Esophagus muscularis mucosa (tissue), 4 donors: Measurements from ENCODE around the gene AKT3. TPM values are rescaled to one million over a fixed set of nuclear protein-coding genes. Genes with fewer than 3 reads are reported as not detected.

Experiments used
- DNase-seq: peaks from one replicate; pipeline ENCODE4 v3.0.0-alpha.2; 2017; ENCODE audit errors: extremely low spot score
- H3K27ac ChIP-seq, 4 donors: fragments of 200-600 bp; sonication (generic); replicated peaks in 1 of 4; 1 replicate in 3 of 4; 2 replicates in 1 of 4; pipeline ENCODE4 v1.5.1; 2016 to 2019; ENCODE audit warnings: mild to moderate bottlenecking in 1 of 4
- H3K27me3 ChIP-seq, 4 donors: fragments of 200-600 bp; sonication (generic); one replicate each; pipeline versions ENCODE4 v1.5.1 to v1.6.0; 2016 to 2019
- H3K36me3 ChIP-seq, 4 donors: fragments of 200-600 bp; sonication (generic); one replicate each; pipeline ENCODE4 v1.5.1; 2016 to 2019
- H3K4me1 ChIP-seq, 4 donors: fragments of 200-600 bp; sonication (generic); one replicate each; pipeline ENCODE4 v1.5.1; 2016 to 2019
- H3K4me3 ChIP-seq, 4 donors: fragments of 200-600 bp; sonication (generic); 1 replicate in 2 of 4; 2 replicates in 2 of 4; pipeline ENCODE4 v1.5.1; 2016 to 2019; ENCODE audit warnings: mild to moderate bottlenecking in 4 of 4, moderate library complexity in 1 of 4
- H3K9me3 ChIP-seq, 4 donors: fragments of 200-600 bp; sonication (generic); 1 replicate in 3 of 4; 2 replicates in 1 of 4; pipeline ENCODE4 v1.5.1; 2016 to 2019
- CTCF ChIP-seq, 3 experiments: fragments of 200-600 bp in 2 of 3; fragments of 450-650 bp in 1 of 3; sonication (generic) in 2 of 3; IDR thresholded peaks; one replicate each; pipeline ENCODE4 v1.5.1; 2017 to 2019; ENCODE audit warnings: antibody characterized with exemption in 3 of 3, mild to moderate bottlenecking in 2 of 3, moderate library complexity in 1 of 3
- EP300 ChIP-seq: sonication (generic); formaldehyde crosslinking; IDR thresholded peaks from one replicate; pipeline ENCODE4 v1.6.1; 2017; ENCODE audit warnings: antibody characterized with exemption
- POLR2A ChIP-seq: fragments of 450-650 bp; IDR thresholded peaks from one replicate; pipeline ENCODE4 v1.6.1; 2017; ENCODE audit warnings: antibody characterized with exemption, moderate library complexity, mild to moderate bottlenecking, low read depth
- POLR2AphosphoS5 ChIP-seq, 2 donors: sonication (generic); formaldehyde crosslinking; IDR thresholded peaks; one replicate each; pipeline ENCODE4 v1.6.1; 2017; ENCODE audit warnings: antibody characterized with exemption in 2 of 2
- WGBS: methylation state at CpG from one replicate; pipeline ENCODE4 v1.1.5; 2018; 5-methylcytosine and 5-hydroxymethylcytosine counted together
- intact Hi-C: fragments of 100-400 bp; cut with DNase I; formaldehyde crosslinking; loops from one replicate; pipeline ENCODE4 v1.15.1; 2023
- total RNA-seq, 4 donors: library from RNA; depleted of rRNA; stranded (reverse); fragments of >200 nt; gene quantifications; one replicate each; pipeline versions ENCODE4 v1.1.0 to v1.2.1, GENCODE V29; 2016

The AKT3 gene
- total RNA-seq, 4 donors from 2014 or later = 63.9 to 104 (median 74.2) TPM

- Histone ChIP-seq H3K4me1 (peaks cover 0 to 50% (median 30%) of the 10 kb centered on the region in 4 donors), H3K4me3 (no peak overlapping the region), H3K36me3 (no peaks in the 10 kb centered on the region), H3K27me3 (no peaks in the 10 kb centered on the region), H3K27ac (peak overlapping the region in 1 of 4 donors; percentile 38), H3K9me3 (no peaks in the 10 kb centered on the region)
- WGBS = 78% methylated on average over 5 of the region's 5 CpGs
- intact Hi-C loops = no loop called here
- DNase-seq = no peak
- TF ChIP-seq POLR2AphosphoS5 (IDR thresholded peaks at IDR 0.05) = no peak
- no peak for TF ChIP-seq EP300
- TF ChIP-seq CTCF (IDR thresholded peaks at IDR 0.05) = no peak
- TF ChIP-seq POLR2A = no peak
These were observed 117.9 kb downstream of the AKT3 start for GRCh38 chr1:243731974-243732625.

GRCh38 chr1:243731301-243731891 is 118.6 kb downstream of the AKT3 start:
- WGBS = 23% methylated on average over 3 of the region's 3 CpGs
- no peak overlapping the region for H3K4me3 ChIP-seq
- no peaks in the 10 kb centered on the region for H3K36me3 ChIP-seq
- H3K27me3 ChIP-seq = no peaks in the 10 kb centered on the region
- no peaks in the 10 kb centered on the region for H3K9me3 ChIP-seq
- intact Hi-C loops = no loop called here
- TF ChIP-seq POLR2A (no peak), CTCF (IDR thresholded peaks at IDR 0.05) (no peak), EP300 (no peak), POLR2AphosphoS5 (IDR thresholded peaks at IDR 0.05) (peak in 1 of 2 donors; percentile 16)
- DNase-seq = no peak
- H3K27ac ChIP-seq = peak overlapping the region in 2 of 4 donors; percentile 38 to 50
- peaks cover 0 to 54% (median 37%) of the 10 kb centered on the region in 4 donors for H3K4me1 ChIP-seq

- Histone ChIP-seq H3K4me3 (no peak overlapping the region), H3K9me3 (no peaks in the 10 kb centered on the region), H3K36me3 (no peaks in the 10 kb centered on the region), H3K27me3 (no peaks in the 10 kb centered on the region), H3K4me1 (peaks cover 0 to 54% (median 44%) of the 10 kb centered on the region in 4 donors), H3K27ac (peak overlapping the region in 3 of 4 donors; percentile 19 to 50 (median 38))
- intact Hi-C loops = no loop called here
- no peak for TF ChIP-seq CTCF (IDR thresholded peaks at IDR 0.05)
- no peak for TF ChIP-seq POLR2A
- no peak for TF ChIP-seq EP300
- TF ChIP-seq POLR2AphosphoS5 (IDR thresholded peaks at IDR 0.05) = no peak
- DNase-seq = no peak
- WGBS = 91% methylated on average over 17 of the region's 23 CpGs
These were observed 119.4 kb downstream of the AKT3 start for GRCh38 chr1:243730487-243731150.

GRCh38 chr1:243729956-243730355 is 120.1 kb downstream of the AKT3 start:
- no peak for DNase-seq
- H3K9me3 ChIP-seq = no peaks in the 10 kb centered on the region
- H3K27ac ChIP-seq = no peak overlapping the region
- no peak for TF ChIP-seq POLR2AphosphoS5 (IDR thresholded peaks at IDR 0.05)
- TF ChIP-seq CTCF (IDR thresholded peaks at IDR 0.05) = no peak
- TF ChIP-seq POLR2A = no peak
- TF ChIP-seq EP300 = no peak
- intact Hi-C loops = no loop called here
- no peaks in the 10 kb centered on the region for H3K36me3 ChIP-seq
- WGBS = 96% methylated on average over 3 of the region's 3 CpGs
- H3K27me3 ChIP-seq = no peaks in the 10 kb centered on the region
- peaks cover 0 to 57% (median 48%) of the 10 kb centered on the region in 4 donors for H3K4me1 ChIP-seq
- H3K4me3 ChIP-seq = no peak overlapping the region
